ENCODE data around the gene ARL4A. TPM values are rescaled to one million over a fixed set of nuclear protein-coding genes. Genes with fewer than 3 reads are reported as not detected.

ARL4A gene
- total and polyA plus RNA-seq, 9 of the 15 experiments (the other 6 are each of a cell fraction or from before 2014, with no cell fraction given), result 118 to 688 (median 172) TPM

- TF ChIP-seq FOSL1 (tag; conservative IDR thresholded peaks at IDR 0.05) (peak; percentile 83), ARID1B (IDR thresholded peaks at IDR 0.05) (peak; percentile 38), CREM (IDR thresholded peaks at IDR 0.05; ENCODE audit: low read depth) (0 out of 2 replicates have a peak, but pooled peaks have one; percentile 43), TEAD4 (IDR thresholded peaks at IDR 0.05; ENCODE audit: low read length) (peak; percentile 9; the same call in 1 of the 2 replicates), TEAD4 (CRISPR knock-in tag; IDR thresholded peaks at IDR 0.05; ENCODE audit: borderline replicate concordance) (no peak), POLR2AphosphoS2 (IDR thresholded peaks at IDR 0.05; ENCODE audit: low read length) (no peak), AFF4 (CRISPR knock-in tag; IDR thresholded peaks at IDR 0.05) (no peak), EHMT2 (IDR thresholded peaks at IDR 0.05) (no peak), CUX1 (CRISPR knock-in tag; IDR thresholded peaks at IDR 0.05) (no peak), JUN (IDR thresholded peaks at IDR 0.05; ENCODE audit: borderline replicate concordance, low read depth, low read length) (peak; percentile 6; the same call in 1 of the 2 replicates), JUN (CRISPR knock-in tag; IDR thresholded peaks at IDR 0.05; ENCODE audit: borderline replicate concordance) (no peak), JUND (IDR thresholded peaks at IDR 0.05; ENCODE audit: borderline replicate concordance, low read depth, low read length) (peak; percentile 59; the same call in 1 of the 2 replicates), JUND (tag; IDR thresholded peaks at IDR 0.05; ENCODE audit: borderline replicate concordance, low read depth, low read length) (no peak; the same call in 2 of the 3 replicates), DPF2 (IDR thresholded peaks at IDR 0.05) (peak; percentile 41), RBFOX2 (IDR thresholded peaks at IDR 0.05; ENCODE audit: low read depth, low read length) (peak; percentile 36; the same call in 1 of the 2 replicates), U2AF2 (optimal IDR thresholded peaks at IDR 0.05; ENCODE audit: low read depth, low read length) (no peak), MBD2 (IDR thresholded peaks at IDR 0.05; ENCODE audit: borderline replicate concordance, low read depth) (0 out of 2 replicates have a peak, but pooled peaks have one; percentile 13)
Observed at GRCh38 chr7:12719141-12719919, 31.9 kb downstream of the ARL4A start (continued).
